ENCODE results near the gene BOLL.
"Not testable (repeated sequence)": the region's sequence is repeated elsewhere in the genome, so short reads cannot be mapped to it uniquely, and the experiment has no call there.

BOLL gene

GRCh38 chr2:197705121-197705911 lies 79.8 kb downstream of the BOLL start, which contains the start of gene MARS2:
TSS of gene MARS2 (plus strand) at chr2:197705369. CDS start at chr2:197705406, 37 bp downstream.
- DNase-seq, result peak; percentile 96

- peak; percentile 11 for DNase-seq
These were observed 80.5 kb downstream of the BOLL start for GRCh38 chr2:197704434-197705120.

- no peak for DNase-seq
These were observed 84.2 kb downstream of the BOLL start for GRCh38 chr2:197700960-197701359.

GRCh38 chr2:197699724-197700123 lies 85.4 kb downstream of the BOLL start:
- DNase-seq, result not testable (repeated sequence)

- DNase-seq, result not testable (repeated sequence)
These were observed 88.5 kb downstream of the BOLL start for GRCh38 chr2:197696571-197696970.

- not testable (repeated sequence) for DNase-seq
These were observed 89.1 kb downstream of the BOLL start for GRCh38 chr2:197695971-197696370.

- not testable (repeated sequence) for DNase-seq
These were observed 89.9 kb downstream of the BOLL start for GRCh38 chr2:197695206-197695605.

GRCh38 chr2:197677483-197677882 lies 107.6 kb downstream of the BOLL start:
- no peak for DNase-seq

- DNase-seq, result no peak
These were observed 108.1 kb downstream of the BOLL start for GRCh38 chr2:197677056-197677455.

Data from hematopoietic multipotent progenitor cell treated with erythropoietin and hydrocortisone succinate and interleukin-3 and kit ligand, for 6 days (in vitro differentiated cells).